H9 (cell line): ENCODE results near the gene CTAGE1. TPM values are rescaled to one million over a fixed set of nuclear protein-coding genes. Genes with fewer than 3 reads are reported as not detected.
"Not testable (repeated sequence)": the region's sequence is repeated elsewhere in the genome, so short reads cannot be mapped to it uniquely, and the experiment has no call there.

Experiments
- DNase-seq: peaks from one replicate; pipeline ENCODE4 v3.0.0-alpha.2; 2017
- H2AFZ ChIP-seq: one replicate; pipeline ENCODE4 v1.6.1; 2013; ENCODE audit warnings: mild to moderate bottlenecking, low read length, control low read depth, moderate library complexity
- H2AK5ac ChIP-seq: 2 replicates; pipeline ENCODE4 v1.6.1; 2013; ENCODE audit warnings: low read length, control low read depth, mixed read lengths; ENCODE audit not compliant: insufficient read length
- H2BK120ac ChIP-seq: one replicate; pipeline ENCODE4 v1.6.1; 2013; ENCODE audit warnings: low read depth, mild to moderate bottlenecking, low read length, control low read depth, inconsistent platforms; ENCODE audit not compliant: poor library complexity, severe bottlenecking
- H2BK12ac ChIP-seq: 2 replicates; pipeline ENCODE4 v1.6.1; 2013; ENCODE audit warnings: low read length, control low read depth, mixed read lengths, low read depth; ENCODE audit not compliant: insufficient read length
- H2BK15ac ChIP-seq: 2 replicates; pipeline ENCODE4 v1.6.1; 2013; ENCODE audit warnings: low read depth, low read length, control low read depth
- H2BK20ac ChIP-seq: one replicate; pipeline ENCODE4 v1.6.1; 2013; ENCODE audit warnings: low read depth, mild to moderate bottlenecking, low read length, control low read depth, inconsistent platforms; ENCODE audit not compliant: poor library complexity, severe bottlenecking
- H2BK5ac ChIP-seq: 2 replicates; pipeline ENCODE4 v1.6.1; 2013; ENCODE audit warnings: low read length, control low read depth, mixed read lengths; ENCODE audit not compliant: insufficient read length
- H3K14ac ChIP-seq: 2 replicates; pipeline ENCODE4 v1.6.1; 2013; ENCODE audit warnings: low read length, control low read depth; ENCODE audit not compliant: insufficient read depth
- H3K18ac ChIP-seq: 2 replicates; pipeline ENCODE4 v1.6.1; 2013; ENCODE audit warnings: low read depth, mild to moderate bottlenecking, mixed read lengths, low read length, control low read depth; ENCODE audit not compliant: insufficient read length
- H3K23ac ChIP-seq: 2 replicates; pipeline ENCODE4 v1.6.1; 2013; ENCODE audit warnings: low read length, control low read depth, mixed read lengths, low read depth; ENCODE audit not compliant: insufficient read length
- H3K23me2 ChIP-seq: 2 replicates; pipeline ENCODE4 v1.6.1; 2013; ENCODE audit warnings: low read depth, mild to moderate bottlenecking, mixed read lengths, low read length, control low read depth; ENCODE audit not compliant: insufficient read length, poor library complexity, severe bottlenecking
- H3K27ac ChIP-seq: 2 replicates; pipeline ENCODE4 v1.5.1; 2013; ENCODE audit warnings: low read length, control low read depth, mixed read lengths, low read depth; ENCODE audit not compliant: insufficient read length
- H3K27me3 ChIP-seq: 2 replicates; pipeline ENCODE4 v1.6.1; 2013; ENCODE audit warnings: low read length, control low read depth, inconsistent platforms; ENCODE audit not compliant: insufficient read depth
- H3K4ac ChIP-seq: 2 replicates; pipeline ENCODE4 v1.6.1; 2013; ENCODE audit warnings: low read depth, mild to moderate bottlenecking, control low read depth, inconsistent platforms, low read length, moderate library complexity
- H3K4me1 ChIP-seq: 2 replicates; pipeline ENCODE4 v1.6.1; 2013; ENCODE audit warnings: low read length, control low read depth, inconsistent platforms; ENCODE audit not compliant: insufficient read depth
- H3K4me2 ChIP-seq: 2 replicates; pipeline ENCODE4 v1.6.1; 2013; ENCODE audit warnings: low read length, control low read depth, mixed read lengths; ENCODE audit not compliant: insufficient read length, insufficient read depth
- H3K56ac ChIP-seq: 2 replicates; pipeline ENCODE4 v1.6.1; 2013; ENCODE audit warnings: low read depth, mild to moderate bottlenecking, mixed read lengths, low read length, control low read depth; ENCODE audit not compliant: insufficient read length
- H3K79me1 ChIP-seq: 2 replicates; pipeline ENCODE4 v1.6.1; 2013; ENCODE audit warnings: low read depth, mild to moderate bottlenecking, moderate library complexity, low read length, control low read depth, inconsistent platforms; ENCODE audit not compliant: insufficient read depth, poor library complexity, severe bottlenecking
- H3K79me2 ChIP-seq: 2 replicates; pipeline ENCODE4 v1.6.1; 2013; ENCODE audit warnings: low read length, control low read depth, inconsistent platforms; ENCODE audit not compliant: insufficient read depth
- H3K9ac ChIP-seq: 2 replicates; pipeline ENCODE4 v1.6.1; 2013; ENCODE audit warnings: low read length, control low read depth, mixed read lengths; ENCODE audit not compliant: insufficient read length; ENCODE audit errors: extremely low read depth
- H3K9me3 ChIP-seq: one replicate; pipeline ENCODE4 v1.6.1; 2013; ENCODE audit warnings: low read depth, low read length, inconsistent platforms; ENCODE audit not compliant: control insufficient read depth
- H3T11ph ChIP-seq: one replicate; pipeline ENCODE4 v1.6.1; 2013; ENCODE audit warnings: mild to moderate bottlenecking, low read length, control low read depth, inconsistent platforms
- H4K20me1 ChIP-seq: one replicate; pipeline ENCODE4 v1.6.1; 2013; ENCODE audit not compliant: control insufficient read depth, insufficient read length, insufficient read depth
- H4K5ac ChIP-seq: 2 replicates; pipeline ENCODE4 v1.6.1; 2013; ENCODE audit warnings: low read depth, mild to moderate bottlenecking, mixed read lengths, low read length, control low read depth; ENCODE audit not compliant: insufficient read length
- H4K8ac ChIP-seq: replicated peaks from 2 replicates; pipeline ENCODE4 v1.6.1; 2013; ENCODE audit warnings: low read length, control low read depth, mixed read lengths, low read depth; ENCODE audit not compliant: insufficient read length
- H4K91ac ChIP-seq: 2 replicates; pipeline ENCODE4 v1.6.1; 2013; ENCODE audit warnings: low read depth, mild to moderate bottlenecking, moderate library complexity, mixed read lengths, low read length, control low read depth; ENCODE audit not compliant: insufficient read length
- H3K27ac Mint-ChIP-seq, 3 experiments: 2 replicates in 2 of 3; 3 replicates in 1 of 3; pipeline ENCODE4 v1.8.0; 2020 to 2021; ENCODE audit warnings: mixed read lengths in 3 of 3, mild to moderate bottlenecking in 1 of 3, moderate library complexity in 1 of 3
- H3K27me3 Mint-ChIP-seq: 2 replicates; pipeline ENCODE4 v1.8.0; 2021; ENCODE audit warnings: low read depth, mild to moderate bottlenecking, moderate library complexity, mixed read lengths
- H3K36me3 Mint-ChIP-seq, 3 experiments: 2 replicates in 2 of 3; 3 replicates in 1 of 3; pipeline ENCODE4 v1.8.0; 2020 to 2021; ENCODE audit warnings: low read depth in 3 of 3, mixed read lengths in 3 of 3; ENCODE audit not compliant: insufficient read depth in 1 of 3
- H3K4me1 Mint-ChIP-seq, 2 experiments: 2 replicates each; pipeline ENCODE4 v1.8.0; 2020; ENCODE audit warnings: mixed read lengths in 2 of 2
- H3K4me3 Mint-ChIP-seq, 2 experiments: 2 replicates in 1 of 2; 3 replicates in 1 of 2; pipeline ENCODE4 v1.8.0; 2020 to 2021; ENCODE audit warnings: mild to moderate bottlenecking in 2 of 2, mixed read lengths in 2 of 2, moderate library complexity in 1 of 2
- H3K9me3 Mint-ChIP-seq, 2 experiments: 2 replicates in 1 of 2; 3 replicates in 1 of 2; pipeline ENCODE4 v1.8.0; 2020; ENCODE audit warnings: mild to moderate bottlenecking in 2 of 2, mixed read lengths in 2 of 2, moderate library complexity in 1 of 2
- WGBS: extraction: QIAGEN DNeasy Blood & Tissue Kit; methylation state at CpG from one replicate; pipeline ENCODE4 v1.1.7; 2013; ENCODE audit warnings: missing lambda C conversion rate, low lambda C conversion rate, mixed read lengths; ENCODE audit not compliant: insufficient read length; ENCODE audit errors: extremely low coverage; 5-methylcytosine and 5-hydroxymethylcytosine counted together
- total RNA-seq: library from RNA; stranded (reverse); gene quantifications from 2 replicates; pipeline ENCODE4 v1.2.1, GENCODE V29; 2021
- TF ChIP-seq, protein P1 (sequence below): fragments of 200-600 bp; sonication (generic); conservative IDR thresholded peaks from 3 replicates; pipeline ENCODE4 v1.8.0; 2021; ENCODE audit warnings: antibody characterized with exemption, mild to moderate bottlenecking

Gene CTAGE1
- total RNA-seq, 1 experiment from 2014 or later, result not detected

GRCh38 chr18:22451796-22452195 is 34.1 kb upstream of the CTAGE1 start:
- no peak overlapping the region for H2BK120ac ChIP-seq
- H3K4me2 ChIP-seq, result peak overlapping the region; percentile 54
- WGBS, result no CpG with 5 or more reads among the region's 7 CpGs
- TF ChIP-seq, protein P1, sequence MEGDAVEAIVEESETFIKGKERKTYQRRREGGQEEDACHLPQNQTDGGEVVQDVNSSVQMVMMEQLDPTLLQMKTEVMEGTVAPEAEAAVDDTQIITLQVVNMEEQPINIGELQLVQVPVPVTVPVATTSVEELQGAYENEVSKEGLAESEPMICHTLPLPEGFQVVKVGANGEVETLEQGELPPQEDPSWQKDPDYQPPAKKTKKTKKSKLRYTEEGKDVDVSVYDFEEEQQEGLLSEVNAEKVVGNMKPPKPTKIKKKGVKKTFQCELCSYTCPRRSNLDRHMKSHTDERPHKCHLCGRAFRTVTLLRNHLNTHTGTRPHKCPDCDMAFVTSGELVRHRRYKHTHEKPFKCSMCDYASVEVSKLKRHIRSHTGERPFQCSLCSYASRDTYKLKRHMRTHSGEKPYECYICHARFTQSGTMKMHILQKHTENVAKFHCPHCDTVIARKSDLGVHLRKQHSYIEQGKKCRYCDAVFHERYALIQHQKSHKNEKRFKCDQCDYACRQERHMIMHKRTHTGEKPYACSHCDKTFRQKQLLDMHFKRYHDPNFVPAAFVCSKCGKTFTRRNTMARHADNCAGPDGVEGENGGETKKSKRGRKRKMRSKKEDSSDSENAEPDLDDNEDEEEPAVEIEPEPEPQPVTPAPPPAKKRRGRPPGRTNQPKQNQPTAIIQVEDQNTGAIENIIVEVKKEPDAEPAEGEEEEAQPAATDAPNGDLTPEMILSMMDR, result 0 out of 3 replicates have a peak, but pooled peaks have one; percentile 10
- peak overlapping the region in 1 of 2 experiments; percentile 14; a peak in 1 of 5 replicates for H3K4me3 Mint-ChIP-seq
- H3K27me3 Mint-ChIP-seq, result peaks cover 3% of the 10 kb centered on the region
- H3K18ac ChIP-seq, result no peak overlapping the region
- H2AK5ac ChIP-seq, result no peak overlapping the region
- H3K9ac ChIP-seq, result no peak overlapping the region
- H3K79me1 ChIP-seq, result no peaks in the 10 kb centered on the region
- peak overlapping the region; percentile 63 for H2AFZ ChIP-seq
- no peak overlapping the region for H4K5ac ChIP-seq
- H3K14ac ChIP-seq, result no peak overlapping the region
- H3T11ph ChIP-seq, result no peak overlapping the region
- H3K4me1 Mint-ChIP-seq, result peaks cover 12 to 31% of the 10 kb centered on the region in 2 experiments
- DNase-seq, result peak; percentile 76
- no peak overlapping the region for H4K91ac ChIP-seq
- H4K20me1 ChIP-seq, result no peaks in the 10 kb centered on the region
- H3K23ac ChIP-seq, result no peak overlapping the region
- H2BK12ac ChIP-seq, result no peak overlapping the region
- H3K23me2 ChIP-seq, result peaks cover 3% of the 10 kb centered on the region
- no peaks in the 10 kb centered on the region; the same call in 1 of the 2 replicates for H3K27me3 ChIP-seq
- H3K56ac ChIP-seq, result no peak overlapping the region
- H3K9me3 ChIP-seq, result no peaks in the 10 kb centered on the region
- peak overlapping the region in 1 of 3 experiments; percentile 65; a peak in 4 of 7 replicates for H3K27ac Mint-ChIP-seq
- H3K4me1 ChIP-seq, result no peaks in the 10 kb centered on the region; the same call in 1 of the 2 replicates
- H3K27ac ChIP-seq, result no peak overlapping the region
- H2BK15ac ChIP-seq, result no peak overlapping the region
- peaks cover 26 to 28% of the 10 kb centered on the region in 2 experiments for H3K9me3 Mint-ChIP-seq
- peaks cover 0 to 16% (median 0%) of the 10 kb centered on the region in 3 experiments; a peak in 3 of 7 replicates for H3K36me3 Mint-ChIP-seq
- no peak overlapping the region for H4K8ac ChIP-seq
- H2BK20ac ChIP-seq, result no peak overlapping the region
- no peak overlapping the region for H3K4ac ChIP-seq
- H3K79me2 ChIP-seq, result no peaks in the 10 kb centered on the region
- no peak overlapping the region for H2BK5ac ChIP-seq

- H4K8ac ChIP-seq, result not testable (repeated sequence)
- no CpG with 5 or more reads among the region's 3 CpGs for WGBS
Measured at GRCh38 chr18:22450766-22451165, 33.1 kb upstream of the CTAGE1 start.

More at GRCh38 chr18:22450766-22451165, 33.1 kb upstream of the CTAGE1 start:
- H3K4me2 ChIP-seq, H3T11ph ChIP-seq, H2BK12ac ChIP-seq, H3K14ac ChIP-seq, H3K27me3 ChIP-seq, H3K79me1 ChIP-seq, H2BK15ac ChIP-seq, H2AFZ ChIP-seq, H2BK5ac ChIP-seq, H3K23ac ChIP-seq, DNase-seq, H4K91ac ChIP-seq, H3K18ac ChIP-seq, H2BK20ac ChIP-seq, H3K4me1 ChIP-seq, H3K23me2 ChIP-seq, H2AK5ac ChIP-seq, H4K20me1 ChIP-seq, H3K27ac Mint-ChIP-seq, H3K9me3 ChIP-seq, H3K4ac ChIP-seq, H3K56ac ChIP-seq, H3K4me3 Mint-ChIP-seq, H3K79me2 ChIP-seq, H3K27ac ChIP-seq, H4K5ac ChIP-seq, H3K9ac ChIP-seq, H2BK120ac ChIP-seq, H3K27me3 Mint-ChIP-seq: not testable (repeated sequence)
- Mint-ChIP-seq H3K36me3 (peaks cover 0 to 16% (median 0%) of the 10 kb centered on the region in 3 experiments; a peak in 3 of 7 replicates), H3K9me3 (peaks cover 26 to 28% of the 10 kb centered on the region in 2 experiments), H3K4me1 (peaks cover 4 to 21% of the 10 kb centered on the region in 2 experiments)
